Fibroblast of pulmonary artery (primary cell): Measurements from ENCODE around the gene ACTL8.
"Not testable (repeated sequence)": the region's sequence is repeated elsewhere in the genome, so short reads cannot be mapped to it uniquely, and the experiment has no call there.

Source experiments
- DNase-seq: peaks from one replicate; pipeline ENCODE4 v3.0.0-alpha.2; 2010; ENCODE audit warnings: low read depth
- H3K4me3 ChIP-seq: replicated peaks from 2 replicates; pipeline ENCODE4 v1.5.1; 2011; ENCODE audit warnings: low read depth, mild to moderate bottlenecking, control low read depth, low read length, moderate library complexity
- CTCF ChIP-seq: IDR thresholded peaks from 2 replicates; pipeline ENCODE4 v1.5.1; 2011; ENCODE audit warnings: mild to moderate bottlenecking, control low read depth, low read length, inconsistent platforms; ENCODE audit errors: missing control alignments

Gene ACTL8

GRCh38 chr1:17742583-17742982, 12.6 kb upstream of the ACTL8 start:
- DNase-seq = peak; percentile 44
- no peak for TF ChIP-seq CTCF
- H3K4me3 ChIP-seq = no peak overlapping the region

GRCh38 chr1:17743008-17743647, 12.0 kb upstream of the ACTL8 start:
- DNase-seq = no peak
- no peak for TF ChIP-seq CTCF
- no peak overlapping the region for H3K4me3 ChIP-seq

- no peak for TF ChIP-seq CTCF
- no peak overlapping the region for H3K4me3 ChIP-seq
- DNase-seq = no peak
Measured at GRCh38 chr1:17743925-17744324, 11.2 kb upstream of the ACTL8 start.

GRCh38 chr1:17744666-17745478, 10.3 kb upstream of the ACTL8 start:
- no peak overlapping the region for H3K4me3 ChIP-seq
- peak; percentile 11 for DNase-seq
- TF ChIP-seq CTCF = peak; percentile 20

- DNase-seq = no peak
- no peak for TF ChIP-seq CTCF
- no peak overlapping the region for H3K4me3 ChIP-seq
Measured at GRCh38 chr1:17745479-17745955, 9.6 kb upstream of the ACTL8 start.

GRCh38 chr1:17746281-17746680, 8.9 kb upstream of the ACTL8 start:
- not testable (repeated sequence) for H3K4me3 ChIP-seq

GRCh38 chr1:17746920-17747319, 8.2 kb upstream of the ACTL8 start:
- DNase-seq = no peak
- TF ChIP-seq CTCF = no peak

More at GRCh38 chr1:17746281-17746680, 8.9 kb upstream of the ACTL8 start:
- not testable (repeated sequence) for DNase-seq

More at GRCh38 chr1:17746920-17747319, 8.2 kb upstream of the ACTL8 start:
- H3K4me3 ChIP-seq = no peak overlapping the region
